IMR-90 (cell line): ENCODE measurements around the gene UBASH3B. TPM values are rescaled to one million over a fixed set of nuclear protein-coding genes. Genes with fewer than 3 reads are reported as not detected.

Experiments used
- ATAC-seq: fragments of 200-7000 bp; cut with Tn5 transposase; 2 replicates; pipeline ENCODE4 v1.9.1; 2020; ENCODE audit warnings: low read depth, mild to moderate bottlenecking, moderate library complexity
- BruUV-seq: library from RNA; stranded (reverse); fragments of 400-500 nt; replicated peaks from 2 replicates; lab custom pipeline; 2021; lab: Mats Ljungman, UMichigan
- CTCF ChIA-PET: fragments of 300-600 bp; formaldehyde crosslinking; extraction: SDS; loops from one replicate; lab custom pipeline; 2021; ENCODE audit warnings: antibody characterized with exemption; lab: Yijun Ruan, JAX
- POLR2A ChIA-PET: fragments of 300-600 bp; sonication (Branson Sonifier 250); formaldehyde crosslinking; loops from one replicate; lab custom pipeline; 2022; ENCODE audit warnings: antibody characterized with exemption; ENCODE audit not compliant: unreplicated experiment; lab: Charles Lee
- DNase-seq: peaks from one replicate; pipeline ENCODE4 v3.0.0; 2013
- H2AFZ ChIP-seq: replicated peaks from 2 replicates; pipeline ENCODE3; 2013; ENCODE audit warnings: low read length, mild to moderate bottlenecking; ENCODE audit not compliant: poor library complexity
- H2AK5ac ChIP-seq: 2 replicates; pipeline ENCODE4 v1.6.1; 2013; ENCODE audit warnings: low read depth, low read length, inconsistent platforms
- H2AK9ac ChIP-seq: replicated peaks from 2 replicates; pipeline ENCODE3; 2013; ENCODE audit warnings: mild to moderate bottlenecking, low read depth, low read length, moderate library complexity; ENCODE audit not compliant: poor library complexity
- H2BK120ac ChIP-seq: 2 replicates; pipeline ENCODE4 v1.6.1; 2013; ENCODE audit warnings: low read depth, low read length, inconsistent platforms
- H2BK15ac ChIP-seq: 3 replicates; pipeline ENCODE4 v1.6.1; 2013; ENCODE audit warnings: low read depth, low read length, inconsistent platforms
- H2BK20ac ChIP-seq: 2 replicates; pipeline ENCODE4 v1.6.1; 2013; ENCODE audit warnings: low read depth, mild to moderate bottlenecking, inconsistent platforms, low read length, moderate library complexity
- H2BK5ac ChIP-seq: 2 replicates; pipeline ENCODE4 v1.6.1; 2013; ENCODE audit warnings: mild to moderate bottlenecking, low read depth, low read length, inconsistent platforms; ENCODE audit not compliant: poor library complexity, severe bottlenecking
- H3K14ac ChIP-seq: replicated peaks from 2 replicates; pipeline ENCODE4 v1.6.1; 2013; ENCODE audit warnings: low read depth, low read length, inconsistent platforms
- H3K18ac ChIP-seq: 2 replicates; pipeline ENCODE4 v1.6.1; 2013; ENCODE audit warnings: low read depth, low read length, control low read depth
- H3K23ac ChIP-seq: 2 replicates; pipeline ENCODE4 v1.6.1; 2013; ENCODE audit warnings: low read depth, low read length, inconsistent platforms
- H3K27ac ChIP-seq: 2 replicates; pipeline ENCODE4 v1.5.1; 2013; ENCODE audit warnings: mild to moderate bottlenecking, control low read depth, low read length; ENCODE audit not compliant: insufficient read depth
- H3K27me3 ChIP-seq: 2 replicates; pipeline ENCODE4 v1.6.1; 2013; ENCODE audit warnings: low read length; ENCODE audit not compliant: control insufficient read depth, insufficient read depth
- H3K36me3 ChIP-seq: 2 replicates; pipeline ENCODE4 v1.6.1; 2013; ENCODE audit warnings: low read length, mixed read lengths; ENCODE audit not compliant: control insufficient read depth, insufficient read depth
- H3K4ac ChIP-seq: 2 replicates; pipeline ENCODE4 v1.6.1; 2013; ENCODE audit warnings: low read depth, low read length, inconsistent platforms
- H3K4me1 ChIP-seq: 2 replicates; pipeline ENCODE4 v1.6.1; 2013; ENCODE audit warnings: low read length, mixed read lengths; ENCODE audit not compliant: control insufficient read depth, insufficient read depth
- H3K4me2 ChIP-seq: 2 replicates; pipeline ENCODE4 v1.6.1; 2013; ENCODE audit warnings: low read depth, mild to moderate bottlenecking, control low read depth, low read length, moderate library complexity
- H3K4me3 ChIP-seq: 2 replicates; pipeline ENCODE4 v1.5.1; 2013; ENCODE audit warnings: low read depth, mild to moderate bottlenecking, control low read depth, low read length, moderate library complexity; ENCODE audit not compliant: insufficient read depth
- H3K56ac ChIP-seq: 2 replicates; pipeline ENCODE4 v1.6.1; 2013; ENCODE audit warnings: low read length, inconsistent platforms; ENCODE audit not compliant: insufficient read depth; ENCODE audit errors: extremely low read depth
- H3K79me1 ChIP-seq, 2 experiments: 2 replicates each; pipeline ENCODE4 v1.6.1; 2013; ENCODE audit warnings: low read length in 2 of 2, inconsistent platforms in 1 of 2, low read depth in 1 of 2
- H3K9ac ChIP-seq: 2 replicates; pipeline ENCODE4 v1.6.1; 2013; ENCODE audit warnings: low read depth, low read length, control low read depth
- H3K9me1 ChIP-seq: 2 replicates; pipeline ENCODE4 v1.6.1; 2013; ENCODE audit warnings: low read length, inconsistent platforms; ENCODE audit not compliant: insufficient read depth
- H3K9me3 ChIP-seq: 2 replicates; pipeline ENCODE4 v1.6.1; 2013; ENCODE audit warnings: low read length; ENCODE audit not compliant: control insufficient read depth, insufficient read depth
- H4K20me1 ChIP-seq: 2 replicates; pipeline ENCODE4 v1.6.1; 2013; ENCODE audit warnings: low read length, inconsistent platforms; ENCODE audit not compliant: insufficient read depth
- H4K5ac ChIP-seq: 2 replicates; pipeline ENCODE4 v1.6.1; 2013; ENCODE audit warnings: mild to moderate bottlenecking, low read depth, low read length, control low read depth
- H4K8ac ChIP-seq, 2 experiments: 2 replicates each; pipeline ENCODE4 v1.6.1; 2013; ENCODE audit warnings: low read depth in 2 of 2, low read length in 2 of 2, control low read depth in 1 of 2, inconsistent platforms in 1 of 2
- H4K91ac ChIP-seq: 2 replicates; pipeline ENCODE4 v1.6.1; 2013; ENCODE audit warnings: low read depth, low read length, inconsistent platforms; ENCODE audit not compliant: insufficient read depth
- CEBPB ChIP-seq: IDR thresholded peaks from 2 replicates; pipeline ENCODE4 v1.6.1; 2012; ENCODE audit warnings: low read depth, low read length, improper control_type of control experiment
- SMC3 ChIP-seq: fragments of 150-350 bp; IDR thresholded peaks from 2 replicates; pipeline ENCODE4 v1.6.1; 2016; ENCODE audit warnings: low read depth, mild to moderate bottlenecking, antibody characterized with exemption, low read length, moderate library complexity
- WGBS, 2 experiments: methylation state at CpG; one replicate each; pipeline versions ENCODE4 v1.1.5 to v1.1.7; 2013; ENCODE audit warnings: missing lambda C conversion rate in 2 of 2; ENCODE audit not compliant: insufficient read length in 1 of 2; ENCODE audit errors: extremely low coverage in 2 of 2; 5-methylcytosine and 5-hydroxymethylcytosine counted together
- dilution Hi-C: fragments of 300-500 bp; cut with HindIII; formaldehyde crosslinking; loops from one replicate; pipeline ENCODE4 v1.14.3; 2018; ENCODE audit warnings: low sequenced_read_pairs; ENCODE audit not compliant: unreplicated experiment
- in situ Hi-C: fragments of 300-500 bp; cut with MboI; formaldehyde crosslinking; loops from 3 replicates; pipeline ENCODE4 v1.14.3; 2019; ENCODE audit warnings: low sequenced_read_pairs, inconsistent platforms, mixed read lengths
- intact Hi-C: fragments of 100-400 bp; cut with micrococcal nuclease; formaldehyde crosslinking; loops from 2 replicates; pipeline ENCODE4 v1.10.0; 2022
- polyA plus RNA-seq, 3 experiments: library from polyadenylated mRNA; depleted of rRNA; stranded (reverse); fragments of >200 nt; gene quantifications; 2 replicates each; pipeline ENCODE4 v1.2.3, GENCODE V29; 2012; ENCODE audit warnings: low replicate concordance in 1 of 3
- total RNA-seq: library from RNA; depleted of rRNA; stranded (reverse); fragments of >200 nt; gene quantifications from 2 replicates; pipeline ENCODE4 v1.2.3, GENCODE V29; 2012

UBASH3B gene
- total and polyA plus RNA-seq, 2 of the 4 experiments (the other 2 are of a cell fraction): 27.2 to 48.0 TPM

GRCh38 chr11:122672892-122673291 is 17.4 kb downstream of the UBASH3B start:
- Histone ChIP-seq H4K20me1 (peaks cover 22% of the 10 kb centered on the region), H2AK5ac (peak overlapping the region; percentile 82), H2BK15ac (peak overlapping the region; percentile 49; the same call in 1 of the 3 replicates), H3K18ac (peak overlapping the region; percentile 19), H3K9me3 (peaks cover 4% of the 10 kb centered on the region), H3K14ac (peak overlapping the region; percentile 64), H2AK9ac (peak overlapping the region; percentile 6), H4K8ac (peak overlapping the region; percentile 29 to 42; a peak in 2 of 4 replicates), H2AFZ (no peak overlapping the region), H3K27me3 (no peaks in the 10 kb centered on the region), H3K36me3 (no peaks in the 10 kb centered on the region), H3K4me1 (peaks cover 31% of the 10 kb centered on the region), H4K5ac (peak overlapping the region; percentile 3; the same call in 1 of the 2 replicates), H4K91ac (peak overlapping the region; percentile 43; the same call in 1 of the 2 replicates), H3K23ac (peak overlapping the region; percentile 64), H3K4me2 (no peak overlapping the region), H2BK120ac (peak overlapping the region; percentile 50), H3K9ac (no peak overlapping the region), H3K4ac (peak overlapping the region; percentile 94), H3K79me1 (peaks cover 43 to 85% of the 10 kb centered on the region in 2 experiments), H3K9me1 (peaks cover 34% of the 10 kb centered on the region), H3K27ac (no peak overlapping the region), H3K4me3 (no peak overlapping the region), H2BK5ac (peak overlapping the region; percentile 43), H2BK20ac (peak overlapping the region; percentile 36; the same call in 1 of the 2 replicates), H3K56ac (no peak overlapping the region)
- ChIA-PET CTCF (no interaction called here), POLR2A (no interaction called here)
- intact Hi-C loops (no loop called here), dilution Hi-C loops (no loop called here), in situ Hi-C loops (no loop called here)
- no TSS peak for BruUV-seq
- TF ChIP-seq CEBPB (peak; percentile 66), SMC3 (no peak)
- ATAC-seq: no peak
- DNase-seq: no peak
- 100% methylated on average over 1 of the region's 4 CpGs; no CpG with 5 or more reads in 1 of the 2 experiments for WGBS, 2 experiments
